ENCODE data around the gene DNAJA2. TPM values are rescaled to one million over a fixed set of nuclear protein-coding genes. Genes with fewer than 3 reads are reported as not detected.
"Not testable (repeated sequence)": the region's sequence is repeated elsewhere in the genome, so short reads cannot be mapped to it uniquely, and the experiment has no call there.

DNAJA2 gene
- total and polyA plus RNA-seq, 4 donors, result 24.9 to 56.5 (median 35.6) TPM

DNA sequence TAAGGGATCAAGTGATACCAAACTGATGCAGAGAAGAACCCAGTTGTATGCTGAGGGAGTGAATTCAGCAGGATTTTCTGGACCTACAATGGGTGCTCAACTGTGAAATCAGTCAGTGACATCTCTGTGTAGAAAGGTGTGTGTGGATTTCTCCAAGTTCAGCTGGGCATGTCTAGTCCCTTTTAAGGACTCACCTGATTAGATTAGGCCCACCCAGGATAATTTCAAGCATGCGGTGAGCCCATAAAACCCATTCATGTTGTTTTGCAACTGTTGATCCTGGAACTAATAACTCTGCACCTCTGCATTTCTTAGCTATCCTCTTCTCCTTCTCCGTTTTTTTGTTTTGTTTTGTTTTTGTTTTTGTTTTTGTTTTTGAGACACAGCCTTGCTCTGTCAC, 35.1 kb upstream of the DNAJA2 start:
- Histone ChIP-seq H3K27me3 (ENCODE audit: control insufficient read depth in 3 of 3, insufficient read depth in 3 of 3, low read length in 2 of 3) (no peaks in the 10 kb centered on the region), H3K4me3 (no peak overlapping the region), H3K9me3 (ENCODE audit: control insufficient read depth in 4 of 4, insufficient read depth in 3 of 4, low read length in 3 of 4) (no peaks in the 10 kb centered on the region), H3K9ac (ENCODE audit: insufficient read depth in 1 of 2, low read length in 2 of 2) (no peak overlapping the region), H3K27ac (ENCODE audit: low read depth in 1 of 2, low read length in 1 of 2) (no peak overlapping the region), H3K4me1 (ENCODE audit: control insufficient read depth in 5 of 5, insufficient read depth in 5 of 5, low read length in 5 of 5) (no peaks in the 10 kb centered on the region), H3K36me3 (ENCODE audit: control insufficient read depth in 4 of 4, insufficient read depth in 4 of 4, low read length in 4 of 4) (no peaks in the 10 kb centered on the region)
- 85 to 96% methylated on average over 2 of the region's 2 CpGs for WGBS, 2 donors
- DNase-seq (no peak), ATAC-seq (ENCODE audit: insufficient read depth, low FRiP score) (no peak)
- TF ChIP-seq CTCF (IDR thresholded peaks at IDR 0.05; ENCODE audit: control extremely low read depth, extremely low read depth), result no peak

DNA sequence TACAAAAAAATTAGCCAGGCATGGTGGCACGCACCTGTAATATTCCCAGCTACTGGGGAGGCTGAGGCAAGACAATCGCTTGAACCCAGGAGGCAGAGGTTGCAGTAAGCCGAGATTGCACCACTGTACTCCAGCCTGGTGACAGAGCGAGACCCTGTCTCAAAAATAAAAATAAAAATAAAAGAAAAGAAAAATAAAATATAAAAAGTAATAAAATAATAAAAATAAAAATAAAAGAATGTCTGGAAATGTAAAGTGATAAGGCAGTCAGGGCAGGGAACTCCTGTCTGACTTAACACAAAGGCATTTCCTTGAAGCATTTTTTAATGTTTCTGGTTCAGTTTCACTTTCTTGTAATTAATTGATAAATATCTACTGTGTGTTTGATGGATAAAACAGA, 34.7 kb upstream of the DNAJA2 start:
- no peaks in the 10 kb centered on the region for H3K36me3 ChIP-seq (ENCODE audit: control insufficient read depth in 4 of 4, insufficient read depth in 4 of 4, low read length in 4 of 4)
- H3K4me3 ChIP-seq, result no peak overlapping the region
- H3K27me3 ChIP-seq (ENCODE audit: control insufficient read depth in 3 of 3, insufficient read depth in 3 of 3, low read length in 2 of 3), result no peaks in the 10 kb centered on the region
- 94 to 98% methylated on average over 4 of the region's 4 CpGs for WGBS, 2 donors
- TF ChIP-seq CTCF (IDR thresholded peaks at IDR 0.05; ENCODE audit: control extremely low read depth, extremely low read depth), result no peak
- no peak for ATAC-seq (ENCODE audit: insufficient read depth, low FRiP score)
- no peaks in the 10 kb centered on the region for H3K9me3 ChIP-seq (ENCODE audit: control insufficient read depth in 4 of 4, insufficient read depth in 3 of 4, low read length in 3 of 4)
- H3K4me1 ChIP-seq (ENCODE audit: control insufficient read depth in 5 of 5, insufficient read depth in 5 of 5, low read length in 5 of 5), result no peaks in the 10 kb centered on the region
- H3K9ac ChIP-seq (ENCODE audit: insufficient read depth in 1 of 2, low read length in 2 of 2), result no peak overlapping the region
- no peak overlapping the region for H3K27ac ChIP-seq (ENCODE audit: low read depth in 1 of 2, low read length in 1 of 2)
- no peak for DNase-seq

GRCh38 chr16:47004652-47005051, 31.2 kb upstream of the DNAJA2 start:
- DNase-seq (no peak), ATAC-seq (ENCODE audit: insufficient read depth, low FRiP score) (no peak)
- Histone ChIP-seq H3K9ac (ENCODE audit: insufficient read depth in 1 of 2, low read length in 2 of 2) (no peak overlapping the region), H3K4me1 (ENCODE audit: control insufficient read depth in 5 of 5, insufficient read depth in 5 of 5, low read length in 5 of 5) (no peaks in the 10 kb centered on the region), H3K36me3 (ENCODE audit: control insufficient read depth in 4 of 4, insufficient read depth in 4 of 4, low read length in 4 of 4) (no peaks in the 10 kb centered on the region), H3K27me3 (ENCODE audit: control insufficient read depth in 3 of 3, insufficient read depth in 3 of 3, low read length in 2 of 3) (no peaks in the 10 kb centered on the region), H3K4me3 (no peak overlapping the region), H3K27ac (ENCODE audit: low read depth in 1 of 2, low read length in 1 of 2) (no peak overlapping the region), H3K9me3 (ENCODE audit: control insufficient read depth in 4 of 4, insufficient read depth in 3 of 4, low read length in 3 of 4) (no peaks in the 10 kb centered on the region)
- 87 to 95% methylated on average over 2 of the region's 2 CpGs for WGBS, 2 donors
- TF ChIP-seq CTCF (IDR thresholded peaks at IDR 0.05; ENCODE audit: control extremely low read depth, extremely low read depth), result no peak

- not testable (repeated sequence) for DNase-seq; H3K36me3 ChIP-seq (ENCODE audit: control insufficient read depth in 4 of 4, insufficient read depth in 4 of 4, low read length in 4 of 4); ATAC-seq (ENCODE audit: insufficient read depth, low FRiP score); H3K27ac ChIP-seq (ENCODE audit: low read depth in 1 of 2, low read length in 1 of 2); H3K9ac ChIP-seq (ENCODE audit: insufficient read depth in 1 of 2, low read length in 2 of 2); H3K4me1 ChIP-seq (ENCODE audit: control insufficient read depth in 5 of 5, insufficient read depth in 5 of 5, low read length in 5 of 5); H3K9me3 ChIP-seq (ENCODE audit: control insufficient read depth in 4 of 4, insufficient read depth in 3 of 4, low read length in 3 of 4); H3K27me3 ChIP-seq (ENCODE audit: control insufficient read depth in 3 of 3, insufficient read depth in 3 of 3, low read length in 2 of 3); H3K4me3 ChIP-seq
- whole genome bisulfite sequencing, 2 donors, result 95 to 97% methylated on average over 6 to 24 of the region's 29 CpGs
These were observed 26.6 kb upstream of the DNAJA2 start for GRCh38 chr16:47000066-47000465.
